Measurements from ENCODE around the gene NEK3.

DNA sequence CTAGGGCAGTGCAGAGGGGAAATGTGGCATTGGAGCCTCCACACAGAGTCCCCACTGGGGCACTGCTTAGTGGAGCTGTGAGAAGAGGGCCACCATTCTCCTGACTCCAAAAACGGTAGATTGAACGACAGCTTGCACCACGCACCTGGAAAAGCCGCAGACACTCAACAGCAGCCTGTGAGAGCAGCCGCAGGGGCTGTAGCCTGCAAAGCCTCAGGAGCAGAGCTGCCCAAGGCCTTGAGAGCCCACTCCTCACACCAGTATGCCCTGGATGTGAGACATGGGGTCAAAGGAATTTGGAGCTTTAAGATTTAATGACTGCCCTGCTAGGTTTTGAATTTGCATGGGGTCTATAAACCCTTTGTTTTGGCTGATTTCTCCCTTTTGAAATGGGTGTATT, 62.2 kb downstream of the NEK3 start:
- TF ChIP-seq, protein P1, sequence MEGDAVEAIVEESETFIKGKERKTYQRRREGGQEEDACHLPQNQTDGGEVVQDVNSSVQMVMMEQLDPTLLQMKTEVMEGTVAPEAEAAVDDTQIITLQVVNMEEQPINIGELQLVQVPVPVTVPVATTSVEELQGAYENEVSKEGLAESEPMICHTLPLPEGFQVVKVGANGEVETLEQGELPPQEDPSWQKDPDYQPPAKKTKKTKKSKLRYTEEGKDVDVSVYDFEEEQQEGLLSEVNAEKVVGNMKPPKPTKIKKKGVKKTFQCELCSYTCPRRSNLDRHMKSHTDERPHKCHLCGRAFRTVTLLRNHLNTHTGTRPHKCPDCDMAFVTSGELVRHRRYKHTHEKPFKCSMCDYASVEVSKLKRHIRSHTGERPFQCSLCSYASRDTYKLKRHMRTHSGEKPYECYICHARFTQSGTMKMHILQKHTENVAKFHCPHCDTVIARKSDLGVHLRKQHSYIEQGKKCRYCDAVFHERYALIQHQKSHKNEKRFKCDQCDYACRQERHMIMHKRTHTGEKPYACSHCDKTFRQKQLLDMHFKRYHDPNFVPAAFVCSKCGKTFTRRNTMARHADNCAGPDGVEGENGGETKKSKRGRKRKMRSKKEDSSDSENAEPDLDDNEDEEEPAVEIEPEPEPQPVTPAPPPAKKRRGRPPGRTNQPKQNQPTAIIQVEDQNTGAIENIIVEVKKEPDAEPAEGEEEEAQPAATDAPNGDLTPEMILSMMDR (IDR thresholded peaks at IDR 0.05): no peak
- TF ChIP-seq POLR2A (IDR thresholded peaks at IDR 0.05): no peak
